DMS153 (cell line): Measurements from ENCODE around the gene PLXNC1.

Experiments used
- DNase-seq: peaks from one replicate; lab custom pipeline; 2025; lab: John Stamatoyannopoulos, UW

The PLXNC1 gene

DNA sequence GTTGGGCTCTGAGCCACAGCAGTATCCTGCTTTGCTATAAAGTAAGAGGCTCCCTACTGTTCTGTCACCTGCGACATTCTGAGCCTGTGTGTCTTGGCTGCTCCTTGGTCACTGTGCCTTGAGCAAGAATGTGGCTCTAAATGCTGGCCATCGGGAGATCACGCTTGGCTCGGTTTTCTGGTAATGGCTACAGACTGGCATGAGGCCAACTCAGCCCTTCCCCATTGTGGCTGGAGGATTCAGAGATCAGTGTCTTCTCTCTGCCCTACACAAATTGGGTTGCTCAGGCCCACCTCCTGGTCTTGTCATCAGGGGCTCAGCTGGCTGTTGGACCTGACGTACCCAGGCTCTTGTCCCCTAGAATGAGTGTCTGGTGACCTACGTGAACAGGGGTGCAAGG, 94.5 kb downstream of the PLXNC1 start:
- no peak for DNase-seq

DNA sequence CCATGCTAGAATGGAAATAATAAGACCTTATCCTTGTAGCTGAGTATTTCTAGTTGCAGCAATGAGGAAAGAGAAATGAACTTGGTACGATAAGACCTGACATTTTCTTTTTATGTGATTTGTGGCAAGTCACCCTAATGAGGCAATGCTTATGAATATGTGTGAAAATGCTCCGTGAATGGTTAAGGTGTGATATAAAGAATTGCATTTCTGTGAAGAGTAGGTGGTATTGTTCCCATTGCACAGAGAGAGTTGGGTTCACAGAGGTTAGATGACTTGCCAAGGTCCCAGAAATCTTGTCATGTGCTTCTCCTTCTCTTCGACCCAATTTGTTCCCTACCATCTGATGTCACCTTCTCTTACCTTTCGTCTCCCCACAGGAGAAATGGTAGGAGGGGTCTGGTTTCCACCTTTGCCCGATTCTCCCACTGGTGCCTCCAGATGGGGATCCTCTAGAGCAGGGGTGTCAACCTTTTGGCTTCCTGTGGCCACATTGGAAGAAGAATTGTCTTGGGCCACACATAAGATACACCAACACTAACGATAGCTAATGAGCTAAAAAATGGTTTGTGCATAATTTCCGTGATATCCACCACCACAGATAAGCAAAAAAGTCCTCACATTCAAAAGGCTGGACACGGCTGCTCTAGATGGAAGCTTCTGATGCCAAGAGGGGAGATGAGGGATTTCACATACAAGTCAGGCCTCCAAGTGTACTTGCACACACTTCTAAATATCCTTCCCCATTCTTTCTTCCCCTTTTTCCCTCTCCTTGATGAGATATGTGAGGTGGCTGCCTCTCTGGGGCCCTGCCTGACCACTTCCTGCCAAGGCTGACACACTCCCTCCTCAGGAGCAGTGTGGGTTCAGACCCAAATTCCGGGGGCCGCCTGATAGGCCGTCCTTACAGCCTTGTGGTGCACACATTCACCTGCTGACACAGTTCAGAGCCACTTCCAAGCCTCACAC, 96.1 kb downstream of the PLXNC1 start:
- no peak for DNase-seq

DNA sequence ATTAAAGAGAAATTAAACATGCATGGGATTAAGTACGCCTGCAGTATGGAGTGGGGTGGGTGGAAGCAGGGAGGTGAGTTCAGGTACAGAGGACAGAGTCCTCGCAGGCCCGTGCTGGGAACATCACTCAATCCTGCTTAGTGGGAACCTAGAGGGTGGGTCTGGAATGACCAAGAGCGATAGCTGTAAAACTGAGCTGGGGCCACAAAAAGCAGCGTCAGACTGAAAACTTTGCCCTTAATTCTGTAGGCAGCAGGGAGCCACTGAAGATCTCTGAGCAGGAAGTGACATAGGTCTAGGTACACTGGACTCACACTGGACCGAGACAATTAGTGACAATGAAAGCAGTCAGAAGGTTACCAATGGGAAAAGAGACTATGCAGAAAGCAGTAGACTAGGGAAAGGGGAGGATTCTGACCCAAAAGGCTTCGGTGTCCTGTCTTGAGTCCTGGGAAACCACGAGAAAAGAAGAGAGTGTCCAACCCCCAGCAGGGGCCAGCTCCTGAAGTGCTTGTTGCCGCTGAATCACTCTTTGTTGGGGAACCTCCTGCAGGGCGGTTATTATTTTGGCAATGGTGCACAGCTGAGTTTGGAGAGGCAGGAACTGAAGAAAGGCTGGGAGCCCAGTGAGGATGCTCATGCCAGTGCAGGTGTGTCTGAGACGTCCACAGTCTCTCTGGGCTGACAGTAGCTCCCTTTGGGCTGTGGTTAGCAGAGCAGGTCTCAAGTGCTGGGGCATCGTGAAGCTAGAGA, 97.4 kb downstream of the PLXNC1 start:
- no peak for DNase-seq

DNA sequence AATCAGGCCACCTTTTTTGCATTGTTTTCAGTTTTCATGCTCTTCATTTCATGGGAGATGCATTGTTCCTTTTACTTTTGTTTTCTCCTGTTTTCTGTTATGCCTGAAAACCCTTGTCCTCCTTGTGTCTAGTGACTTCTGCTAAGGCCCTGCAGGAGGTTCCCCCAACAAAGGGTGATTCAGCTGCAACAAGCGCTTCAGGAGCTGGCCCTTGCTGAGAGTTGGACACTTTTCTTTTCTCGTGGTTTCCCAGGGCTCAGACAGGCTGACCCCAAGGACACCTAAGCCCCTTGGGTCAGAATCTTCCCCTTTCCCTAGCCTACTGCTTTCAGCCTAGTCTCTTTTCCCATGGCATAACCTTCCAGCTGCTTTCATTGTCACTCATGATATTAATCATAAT, 98.9 kb downstream of the PLXNC1 start:
- no peak for DNase-seq

DNA sequence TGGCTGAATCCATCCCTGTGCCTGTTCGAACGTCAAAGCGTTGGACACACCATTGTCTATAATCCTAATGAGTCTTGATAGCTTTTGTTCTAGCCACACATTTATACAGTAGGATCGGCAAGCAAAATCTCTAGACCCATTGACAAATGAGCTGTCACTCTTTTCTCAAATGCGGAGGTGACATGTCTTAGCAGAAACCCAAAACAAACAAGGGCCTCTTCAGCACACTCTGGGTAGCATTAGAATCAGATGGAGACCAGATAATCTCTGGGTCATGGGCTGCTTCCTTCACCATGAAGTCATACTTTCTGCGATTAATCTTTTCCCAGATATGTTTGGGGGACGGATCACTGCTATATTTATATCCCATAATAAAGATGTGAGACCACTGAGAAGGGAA, 100.2 kb downstream of the PLXNC1 start:
- no peak for DNase-seq

DNA sequence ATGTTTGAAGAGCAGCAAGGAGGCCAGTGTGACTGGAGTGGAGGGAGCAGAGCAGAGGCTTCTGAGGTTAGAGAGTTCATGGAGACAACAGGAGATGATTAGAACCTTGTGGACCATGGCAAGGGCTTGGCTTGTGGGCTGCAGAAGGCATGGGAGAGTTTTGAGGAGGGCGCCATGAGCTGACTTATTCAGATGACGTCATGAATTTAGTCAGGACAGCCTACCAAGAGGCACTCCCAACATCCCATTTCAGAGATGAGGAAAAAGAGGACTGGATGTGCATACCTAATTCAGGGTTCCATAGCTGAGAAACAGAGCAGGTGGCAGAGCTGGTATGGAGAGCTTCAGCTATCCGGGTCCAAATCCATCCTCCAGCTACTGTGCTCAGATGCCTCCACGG, 101.8 kb downstream of the PLXNC1 start:
- DNase-seq, result no peak

- DNase-seq, result no peak
Measured at GRCh38 chr12:94254270-94254669, 105.9 kb downstream of the PLXNC1 start.

- no peak for DNase-seq
Measured at GRCh38 chr12:94255006-94255405, 106.6 kb downstream of the PLXNC1 start.

DNA sequence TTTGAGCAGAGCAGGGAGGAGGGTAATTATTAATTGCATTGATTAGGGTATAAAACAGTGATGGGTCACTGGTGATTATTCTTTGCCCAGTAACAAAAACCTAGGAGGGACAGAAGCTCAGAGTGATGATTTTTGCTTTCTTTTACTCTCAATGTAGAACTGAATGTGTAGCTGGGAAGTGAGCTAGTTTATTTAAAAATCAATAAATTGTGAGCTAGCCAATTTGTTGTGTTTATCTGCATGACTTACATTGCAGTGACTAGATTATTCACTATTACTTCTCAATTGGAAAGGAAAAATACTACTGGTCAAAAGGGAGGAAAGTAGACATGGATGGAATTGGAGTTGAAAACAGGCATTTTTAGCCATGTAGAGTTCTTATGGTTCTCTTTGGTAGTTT, 107.1 kb downstream of the PLXNC1 start:
- no peak for DNase-seq

- no peak for DNase-seq
Measured at GRCh38 chr12:94258593-94258992, 110.2 kb downstream of the PLXNC1 start.

- DNase-seq, result no peak
Measured at GRCh38 chr12:94260017-94260416, 111.6 kb downstream of the PLXNC1 start.

DNA sequence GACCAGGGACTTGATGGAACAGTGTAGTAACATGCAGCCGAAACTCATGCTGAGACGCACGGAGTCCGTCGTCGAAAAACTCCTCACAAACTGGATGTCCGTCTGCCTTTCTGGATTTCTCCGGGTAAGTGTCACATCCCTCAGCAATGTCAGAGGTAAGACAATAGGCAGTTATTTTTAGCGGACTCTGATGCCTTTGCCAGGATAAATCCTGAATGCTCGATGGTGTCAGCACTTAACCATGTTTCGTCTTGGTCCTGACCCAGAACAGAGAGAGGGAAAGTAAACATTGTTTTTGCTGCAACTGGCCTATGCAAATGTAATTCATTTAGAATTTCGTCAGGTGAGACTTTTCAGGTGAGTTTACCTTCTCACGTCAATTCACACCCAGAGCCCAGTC, 112.3 kb downstream of the PLXNC1 start:
- no peak for DNase-seq

GRCh38 chr12:94261119-94261518, 112.7 kb downstream of the PLXNC1 start:
- DNase-seq, result no peak

GRCh38 chr12:94261786-94262185, 113.4 kb downstream of the PLXNC1 start:
- no peak for DNase-seq

DNA sequence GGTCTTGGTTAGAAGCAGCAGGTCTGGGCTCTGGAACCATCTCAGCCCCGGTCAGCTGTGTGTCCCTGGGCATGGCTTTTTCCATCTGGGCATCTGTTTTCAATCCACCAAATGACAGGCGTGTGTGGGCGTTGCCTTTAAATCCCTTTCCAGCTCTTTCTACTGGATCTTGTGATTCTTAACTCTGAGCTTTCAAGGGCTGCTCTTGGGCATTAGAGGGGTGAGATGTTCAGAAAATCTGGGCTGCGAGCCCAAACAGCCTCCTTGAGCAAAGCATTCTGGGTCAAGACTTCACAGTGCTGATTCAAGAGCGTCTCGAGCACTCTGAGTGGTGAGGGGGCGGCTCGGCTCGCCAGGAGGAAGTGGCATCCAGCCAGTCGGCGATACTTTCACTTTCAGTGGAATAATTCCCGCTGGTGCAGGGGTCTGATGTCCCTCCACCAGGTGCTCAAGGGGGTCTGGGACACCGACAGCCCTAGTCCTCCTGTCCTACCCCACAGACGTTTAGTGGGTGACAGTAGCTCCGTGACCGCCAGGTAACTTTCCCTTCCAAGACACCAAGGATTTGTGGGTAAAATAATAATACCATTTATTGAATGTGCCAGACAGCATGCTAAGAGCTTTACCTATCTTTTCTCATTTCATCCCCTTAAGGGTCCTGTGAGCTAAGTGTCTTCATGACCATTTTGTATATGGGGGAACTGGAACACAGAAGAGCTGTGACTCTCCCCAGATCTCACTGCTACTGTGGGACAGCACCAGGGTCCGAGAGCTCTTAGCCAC, 114.0 kb downstream of the PLXNC1 start:
- DNase-seq, result peak; percentile 37

- DNase-seq, result no peak
Measured at GRCh38 chr12:94263011-94263811, 114.8 kb downstream of the PLXNC1 start.

GRCh38 chr12:94263905-94264561, 115.7 kb downstream of the PLXNC1 start:
- no peak for DNase-seq

- DNase-seq, result no peak
Measured at GRCh38 chr12:94264736-94265485, 116.5 kb downstream of the PLXNC1 start.

DNA sequence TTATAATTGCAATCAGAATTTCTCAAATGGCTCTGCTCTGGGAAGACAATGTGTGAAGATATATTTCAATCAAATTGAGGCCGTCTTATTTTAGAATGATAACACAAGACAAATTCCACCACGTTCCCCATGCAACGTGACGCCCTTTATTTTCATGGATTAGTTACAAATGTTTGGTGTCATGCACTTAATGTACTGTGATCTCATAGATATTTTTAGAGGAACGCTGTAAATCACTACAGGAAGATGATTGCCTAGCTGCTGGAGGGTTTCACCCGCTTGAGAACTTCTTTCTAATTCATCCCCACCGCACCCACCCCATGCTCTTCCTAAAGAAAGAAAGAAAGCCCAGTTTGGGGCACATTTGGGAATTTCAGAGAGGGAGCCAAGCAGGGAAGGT, 117.2 kb downstream of the PLXNC1 start:
- DNase-seq, result no peak
